GM19328 (cell line): ENCODE measurements around the gene CCL17.
"Not testable (repeated sequence)": the region's sequence is repeated elsewhere in the genome, so short reads cannot be mapped to it uniquely, and the experiment has no call there.

ENCODE experiments used
- ATAC-seq: cut with Tn5 transposase; IDR thresholded peaks from one replicate; pipeline ENCODE4 v1.9.1; 2021; ENCODE audit warnings: mild to moderate bottlenecking, moderate library complexity; ENCODE audit not compliant: unreplicated experiment

Gene CCL17

DNA sequence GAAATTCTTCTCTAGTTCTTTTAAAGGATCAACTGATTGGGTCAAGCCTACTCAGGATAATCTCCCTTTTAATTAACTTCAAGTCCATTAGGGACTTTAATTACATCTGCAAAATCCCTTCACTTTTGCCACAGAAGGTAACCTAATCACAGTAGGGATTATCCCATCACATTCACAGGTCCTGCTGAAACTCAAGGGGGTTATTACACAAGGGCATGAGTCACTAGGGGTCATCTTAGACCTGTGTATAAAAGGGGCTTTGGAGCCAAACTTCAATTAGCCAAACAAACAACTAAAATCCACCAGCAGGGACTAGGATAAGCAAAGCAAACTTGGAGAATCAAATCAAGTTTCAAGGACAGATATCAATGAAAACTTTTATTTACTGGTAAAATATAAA, 23.3 kb downstream of the CCL17 start:
- no peak for ATAC-seq

DNA sequence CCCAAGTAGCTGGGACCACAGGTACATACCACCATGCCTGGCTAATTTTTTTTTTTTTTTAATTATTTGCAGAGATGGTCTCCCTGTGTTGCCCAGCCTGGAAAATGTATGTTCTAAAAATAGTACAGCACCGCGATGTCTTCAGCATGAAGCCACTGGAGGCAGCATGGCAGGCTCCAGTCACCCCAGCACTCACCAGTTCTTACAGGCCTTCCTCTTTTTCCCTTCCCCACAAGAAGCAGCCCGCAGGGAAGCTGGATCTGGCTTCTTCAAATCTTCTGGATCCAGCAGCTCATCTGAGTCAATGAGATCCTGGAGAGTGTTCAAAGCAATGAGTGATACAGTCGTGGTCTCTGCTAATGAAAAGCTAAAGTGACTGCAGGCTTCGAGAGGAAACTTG, 26.4 kb downstream of the CCL17 start:
- no peak for ATAC-seq

DNA sequence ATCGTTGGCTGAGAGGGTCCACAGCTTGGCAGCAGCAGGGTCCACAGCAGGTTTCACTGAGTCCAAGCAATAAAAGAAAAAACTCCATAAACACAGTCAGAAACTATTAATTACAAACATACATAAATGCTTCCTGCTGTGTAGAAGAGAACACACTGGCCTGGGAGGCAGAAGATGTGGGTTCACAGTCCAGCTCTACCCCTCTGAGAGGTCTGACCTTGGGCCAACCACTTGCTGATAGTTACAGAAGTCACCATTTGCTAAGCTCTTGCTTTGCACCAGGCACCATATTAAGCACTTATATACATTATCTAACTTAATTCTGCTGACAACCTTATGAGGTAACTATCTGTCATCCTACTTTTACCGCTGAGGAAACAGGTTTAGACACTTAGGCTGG, 27.9 kb downstream of the CCL17 start:
- no peak for ATAC-seq

DNA sequence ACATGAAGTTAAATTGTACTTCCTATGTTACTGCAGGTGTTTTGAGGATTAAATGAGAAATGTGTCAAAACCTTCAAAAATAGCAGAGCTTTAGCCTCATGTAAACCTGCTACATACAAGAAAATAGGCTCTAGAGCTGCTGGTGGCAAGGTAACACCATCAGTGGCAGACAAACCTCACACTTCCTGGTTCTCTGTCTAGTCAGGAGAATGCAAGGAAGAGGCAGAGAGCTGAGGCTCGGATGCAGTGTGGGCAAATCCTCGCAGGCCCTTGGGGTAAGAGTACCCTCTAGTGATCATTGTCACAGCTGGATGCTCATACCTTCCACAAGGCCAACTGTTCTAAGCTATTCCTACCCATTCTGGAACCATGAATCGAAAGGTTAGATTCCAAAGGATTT, 28.4 kb downstream of the CCL17 start:
- ATAC-seq: no peak

DNA sequence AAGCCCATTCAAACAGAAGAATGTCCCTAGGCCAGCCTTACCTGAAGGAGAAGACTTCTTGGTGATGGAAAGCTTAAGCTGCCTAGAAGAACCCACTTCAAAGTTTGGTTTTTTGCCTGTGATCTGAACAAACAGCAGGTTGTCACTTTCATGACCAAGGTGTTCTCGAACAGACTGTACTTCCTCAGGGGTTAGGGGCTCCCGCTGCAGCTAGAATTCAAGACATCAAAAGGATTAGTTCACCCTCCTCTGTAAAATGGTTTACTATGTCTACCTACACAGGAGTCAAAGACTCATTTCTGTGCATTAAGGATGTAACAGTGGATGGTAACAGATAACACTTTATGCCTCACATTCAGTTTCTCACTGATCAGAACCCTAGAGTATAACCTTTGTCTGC, 29.4 kb downstream of the CCL17 start:
- no peak for ATAC-seq

DNA sequence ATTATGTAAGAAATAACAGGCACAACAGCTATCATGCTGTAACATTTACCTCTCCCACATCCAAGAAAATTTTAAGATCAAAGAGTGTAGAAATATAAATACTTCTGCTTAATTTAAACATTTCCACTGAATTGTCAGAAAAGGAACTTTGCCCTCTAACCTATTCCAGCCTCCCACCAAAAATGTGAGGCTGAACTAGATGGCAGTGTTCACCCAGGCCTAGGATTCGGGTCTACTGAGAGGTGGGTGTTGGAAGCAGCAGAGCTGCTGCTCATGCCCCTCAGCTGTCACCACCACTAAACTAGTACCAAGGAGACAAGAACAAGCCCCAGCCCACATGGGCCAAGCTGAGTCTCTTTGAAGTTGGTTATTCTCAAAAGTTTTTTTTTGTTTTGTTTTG, 31.3 kb downstream of the CCL17 start:
- ATAC-seq: no peak

DNA sequence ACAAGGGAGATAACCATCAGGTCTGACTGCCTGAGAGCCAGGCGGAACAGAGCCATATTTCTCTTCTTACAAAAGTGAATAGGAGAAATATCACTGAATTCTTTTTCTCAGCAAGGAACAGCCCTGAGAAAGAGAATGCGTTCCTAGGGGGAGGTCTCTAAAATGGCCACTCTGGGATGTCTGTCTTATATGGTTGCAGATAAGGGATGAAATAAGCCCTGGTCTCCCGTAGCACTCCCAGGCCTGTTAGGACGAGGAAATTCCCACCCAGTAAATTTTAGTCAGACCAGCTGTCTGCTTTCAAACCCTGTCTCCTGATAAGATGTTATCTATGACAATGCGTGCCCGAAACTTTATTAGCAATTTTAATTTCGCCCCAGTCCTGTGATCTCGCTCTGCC, 35.4 kb downstream of the CCL17 start:
- ATAC-seq: not testable (repeated sequence)

DNA sequence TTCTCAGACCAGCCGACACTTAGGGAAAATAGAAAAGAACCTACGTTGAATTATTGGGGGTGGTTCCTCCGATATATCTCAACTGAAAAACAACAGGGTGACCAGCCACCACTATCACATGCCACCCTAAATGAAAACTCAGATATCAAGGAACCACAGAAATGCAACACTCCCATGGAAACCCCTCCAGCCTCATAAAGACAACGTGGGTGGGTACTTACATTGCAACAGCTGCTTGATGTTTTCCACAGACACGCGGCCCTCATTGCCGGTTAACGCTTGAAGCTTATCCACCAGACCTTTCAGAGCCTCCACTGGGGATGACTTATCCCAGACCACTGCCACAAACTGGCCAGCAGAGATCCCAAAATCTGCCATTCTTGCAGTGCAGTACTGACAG, 36.0 kb downstream of the CCL17 start:
- ATAC-seq: not testable (repeated sequence)

DNA sequence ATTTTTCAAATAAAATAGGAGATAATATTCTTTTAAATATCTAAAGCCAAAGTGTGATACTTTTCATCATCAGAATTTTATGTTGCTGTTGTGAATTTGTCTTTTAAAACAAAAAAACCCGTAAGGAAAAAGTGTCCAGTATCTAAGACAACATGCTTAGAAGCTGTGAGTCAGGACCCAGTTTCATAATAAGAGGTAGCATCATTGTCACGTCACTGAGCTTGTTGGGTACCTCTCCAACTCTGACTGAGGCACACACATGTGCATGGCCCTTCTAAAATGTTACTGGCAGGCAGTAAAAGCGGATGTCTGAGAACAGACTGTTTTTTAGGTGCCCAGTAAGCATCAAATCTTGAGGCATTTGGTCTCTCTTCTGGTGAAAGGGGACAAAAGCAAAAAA, 40.1 kb downstream of the CCL17 start:
- ATAC-seq: no peak

DNA sequence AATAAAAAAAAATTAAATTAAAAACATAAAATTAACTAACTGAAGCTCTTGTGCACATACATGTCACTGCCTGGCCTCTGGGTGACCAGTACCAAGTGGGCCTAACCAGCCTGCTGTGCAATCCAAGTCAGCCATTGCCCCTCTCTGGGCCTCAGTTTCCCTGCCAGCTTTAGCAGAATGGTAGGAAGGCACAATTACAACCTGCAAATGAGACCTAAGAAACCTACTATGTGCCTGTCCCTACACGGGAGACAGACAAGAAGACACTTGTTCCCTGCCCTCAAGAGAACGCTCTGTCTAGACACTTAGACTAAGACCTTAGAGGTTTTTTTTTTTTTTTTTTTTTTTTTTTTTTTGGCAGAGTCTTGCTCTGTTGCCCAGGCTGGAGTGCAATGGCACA, 40.9 kb downstream of the CCL17 start:
- no peak for ATAC-seq

DNA sequence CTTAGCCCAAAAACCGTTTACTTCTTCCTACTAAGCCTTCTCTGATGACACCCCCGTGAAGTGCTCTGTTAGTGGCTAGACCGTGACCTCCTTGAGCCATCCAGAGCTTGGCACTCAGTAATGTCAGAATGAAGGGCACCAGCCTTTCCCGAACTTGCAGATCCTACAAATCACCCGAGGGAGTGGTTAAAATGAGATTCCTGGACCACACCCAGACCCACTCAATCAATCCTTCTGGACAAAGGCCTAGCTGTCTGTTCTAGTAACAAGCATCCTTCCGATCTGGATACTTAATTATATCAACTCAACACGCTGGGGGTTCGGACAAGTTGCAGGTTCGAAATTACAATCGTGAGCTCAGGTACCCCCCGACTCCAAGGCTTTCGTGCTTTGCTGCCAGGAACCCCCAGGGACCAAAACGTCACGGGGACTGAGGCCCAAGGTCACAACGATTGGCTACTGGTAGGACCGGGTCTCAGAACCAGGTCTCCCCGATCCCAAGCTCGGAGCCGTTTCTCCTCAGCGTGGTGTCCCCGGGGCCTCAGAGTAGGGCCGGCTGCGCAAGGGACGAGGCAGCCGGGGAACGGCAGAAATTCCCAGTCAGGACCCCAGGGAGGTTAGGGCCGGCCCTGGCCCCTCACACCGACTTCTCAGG, 42.1 kb downstream of the CCL17 start:
- peak; percentile 29 for ATAC-seq

DNA sequence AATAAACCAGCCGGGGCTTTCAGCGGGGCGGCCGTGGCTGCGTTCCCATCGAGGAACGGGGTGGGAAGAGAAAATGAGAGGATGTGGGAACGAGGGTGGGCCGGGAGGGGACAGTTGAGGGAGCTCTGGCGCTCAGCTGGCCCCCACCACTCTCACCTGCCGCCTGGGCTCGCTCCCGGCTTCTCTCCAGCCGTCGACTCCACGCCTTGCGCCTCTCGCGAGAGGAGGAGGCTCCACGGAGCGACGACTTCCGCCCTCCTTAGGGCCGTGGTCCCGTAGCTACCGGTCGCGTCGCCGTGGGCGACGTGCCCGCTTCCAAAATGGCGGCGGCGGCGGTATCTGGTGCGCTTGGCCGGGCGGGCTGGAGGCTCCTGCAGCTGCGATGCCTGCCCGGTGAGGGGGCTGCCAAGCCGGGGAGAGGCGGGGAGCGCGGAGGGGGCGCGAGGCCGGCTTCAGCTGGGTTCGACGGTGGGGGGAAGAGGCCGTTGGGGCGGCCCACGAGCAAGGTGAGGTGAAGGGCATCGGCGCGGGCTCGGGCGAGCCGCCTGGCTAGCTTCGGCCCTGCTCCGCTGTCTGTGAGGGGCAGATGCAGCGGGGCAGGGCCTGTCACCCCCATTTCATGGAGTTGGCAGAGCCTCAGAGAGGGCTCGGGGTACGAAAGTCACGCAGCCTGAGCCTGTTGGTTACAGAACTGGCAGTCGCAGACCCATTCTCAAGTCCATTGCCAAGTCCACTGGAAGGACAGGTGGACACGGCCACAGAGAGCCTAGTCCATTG, 42.8 kb downstream of the CCL17 start, which contains the start of the genes CIAPIN1 and COQ9:
TSS of gene CIAPIN1 (minus strand) at position 200 of the 777 bp plus-strand sequence. CDS start 6,457 bp downstream, outside the sequence.
TSS of gene COQ9 (plus strand) at position 294 of the 777 bp plus-strand sequence. CDS start at position 321, 27 bp downstream.
- peak; percentile 97 for ATAC-seq

DNA sequence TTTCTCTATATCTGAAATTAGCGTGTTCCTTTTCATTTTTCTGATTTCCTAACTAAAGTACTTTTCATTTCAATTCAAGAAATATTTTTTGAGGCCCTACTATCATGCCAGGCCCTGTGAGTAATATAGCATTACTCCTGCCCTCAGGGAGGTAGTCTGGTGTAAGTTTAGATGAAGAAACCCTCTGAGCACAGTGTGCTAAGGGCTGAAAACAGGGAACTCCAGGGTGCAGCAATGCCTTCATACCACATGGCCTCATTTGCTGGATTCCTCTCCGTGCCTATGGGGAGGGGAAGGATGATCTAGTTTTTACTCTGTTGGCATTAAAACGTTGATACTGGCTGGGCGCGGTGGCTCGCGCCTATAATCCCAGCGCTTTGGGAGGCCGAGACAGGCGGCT, 47.5 kb downstream of the CCL17 start:
- ATAC-seq: no peak

DNA sequence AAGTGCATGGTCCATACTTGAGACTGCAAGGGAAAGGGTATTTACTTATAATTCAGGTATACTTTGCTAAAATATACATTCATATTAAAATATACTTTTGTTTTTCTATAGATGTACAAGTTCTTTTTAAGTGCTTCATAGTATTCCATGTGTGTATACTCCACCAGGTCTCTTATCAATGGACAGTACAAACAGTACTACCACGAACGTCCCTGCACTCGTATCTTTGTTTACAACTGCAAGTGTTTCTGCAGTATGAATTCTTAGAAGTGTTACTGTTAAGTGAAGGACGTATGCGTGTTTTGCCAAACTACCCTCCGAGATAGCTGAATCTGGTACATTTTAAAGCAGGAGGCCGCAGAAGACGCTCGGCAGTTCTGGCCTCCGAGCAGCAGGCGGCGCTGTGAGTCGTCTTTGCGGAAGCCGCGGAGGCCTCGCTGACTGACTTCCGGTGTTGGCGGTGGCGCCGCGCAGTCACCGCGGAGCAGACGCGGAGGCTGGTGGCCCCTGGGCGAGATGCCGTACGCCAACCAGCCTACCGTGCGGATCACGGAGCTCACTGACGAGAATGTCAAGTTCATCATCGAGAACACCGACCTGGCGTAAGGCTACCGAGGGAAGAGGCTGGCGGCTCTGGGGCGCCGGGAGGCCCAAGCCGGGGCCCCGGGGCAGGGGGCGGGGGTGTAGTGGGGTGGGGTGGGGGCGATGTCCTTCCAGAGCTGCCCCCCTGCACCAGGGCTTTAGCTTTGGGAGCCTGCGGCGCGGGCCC, 57.8 kb downstream of the CCL17 start, which contains the start of gene POLR2C:
TSS of gene POLR2C (plus strand) at position 471 of the 769 bp plus-strand sequence. CDS start at position 517, 46 bp downstream.
- ATAC-seq: peak; percentile 91

DNA sequence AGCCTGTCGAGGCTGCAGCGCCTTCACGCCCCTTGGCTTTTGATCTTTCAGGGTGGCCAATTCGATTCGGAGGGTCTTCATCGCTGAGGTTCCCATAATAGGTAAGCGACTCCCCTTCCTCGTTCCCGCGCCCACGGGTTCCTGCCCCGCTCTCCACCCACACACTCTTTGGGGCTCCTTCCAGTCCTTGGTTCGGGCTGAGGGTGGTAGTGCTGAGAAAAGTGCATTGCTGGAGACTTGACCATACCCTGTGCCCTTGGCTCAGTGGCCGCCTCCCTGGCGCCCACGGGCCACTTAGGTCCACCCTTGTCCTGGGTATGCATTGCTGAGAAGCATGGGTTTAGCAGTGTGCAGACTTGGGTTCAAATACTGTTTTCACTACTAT, 58.4 kb downstream of the CCL17 start:
- ATAC-seq: no peak

DNA sequence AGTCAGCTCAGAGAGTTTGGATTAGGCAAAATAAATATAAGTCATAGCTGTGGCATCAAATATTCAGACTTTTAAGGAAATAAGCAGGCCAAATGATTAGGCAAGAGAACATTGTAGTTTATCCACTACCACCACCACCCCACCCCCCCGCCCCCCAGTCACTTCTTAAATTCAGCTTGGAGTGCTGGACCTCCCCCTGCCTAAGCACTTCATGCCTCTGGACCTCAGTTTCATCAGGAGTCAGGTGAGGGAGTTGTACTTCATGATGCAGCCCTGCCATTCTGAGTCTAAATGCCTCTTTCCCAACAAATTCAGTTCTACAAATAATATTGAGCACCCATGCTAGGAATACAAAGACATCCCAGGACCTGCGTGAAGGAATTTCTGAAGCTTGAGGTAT, 60.0 kb downstream of the CCL17 start:
- ATAC-seq: no peak
